ENCODE measurements around the gene TPBGL. TPM values are rescaled to one million over a fixed set of nuclear protein-coding genes. Genes with fewer than 3 reads are reported as not detected.

The TPBGL gene
- total RNA-seq, 4 donors from 2014 or later, result not detected

- TF ChIP-seq POLR2A (IDR thresholded peaks at IDR 0.05), result no peak
- DNase-seq (no peak), ATAC-seq (no peak)
- intact Hi-C loops (cut with DNase I; ENCODE audit: low total_unique reads), result no loop called here
- Histone ChIP-seq H3K9me3 (no peaks in the 10 kb centered on the region), H3K36me3 (no peaks in the 10 kb centered on the region), H3K27me3 (no peaks in the 10 kb centered on the region), H3K4me1 (no peaks in the 10 kb centered on the region), H3K27ac (no peak overlapping the region), H3K4me3 (no peak overlapping the region)
- in situ Hi-C loops (cut with MboI; ENCODE audit: low sequenced_read_pairs in 4 of 4), result no loop called here
These were observed 41.1 kb upstream of the TPBGL start for GRCh38 chr11:75199412-75199955.

GRCh38 chr11:75200051-75200450 lies 40.5 kb upstream of the TPBGL start:
- Histone ChIP-seq H3K36me3 (no peaks in the 10 kb centered on the region), H3K4me1 (no peaks in the 10 kb centered on the region), H3K27me3 (no peaks in the 10 kb centered on the region), H3K9me3 (no peaks in the 10 kb centered on the region), H3K27ac (no peak overlapping the region), H3K4me3 (no peak overlapping the region)
- in situ Hi-C loops (cut with MboI; ENCODE audit: low sequenced_read_pairs in 4 of 4) (loop anchor here in 2 of 4 donors (5.0 kb wide), 1 partner anchor 53 kb away; no protein-coding TSS in a partner anchor), intact Hi-C loops (cut with DNase I; ENCODE audit: low total_unique reads) (loop anchor here (10.0 kb wide), 1 partner anchor 275 kb away; no protein-coding TSS in a partner anchor)
- no peak for ATAC-seq
- DNase-seq, result no peak
- TF ChIP-seq CTCF (IDR thresholded peaks at IDR 0.05 in 4 of 5, conservative IDR thresholded peaks at IDR 0.05 in 1 of 5), result no peak
- TF ChIP-seq POLR2A (IDR thresholded peaks at IDR 0.05), result no peak

GRCh38 chr11:75200531-75200930 lies 40.0 kb upstream of the TPBGL start:
- no peak for ATAC-seq
- in situ Hi-C loops (cut with MboI; ENCODE audit: low sequenced_read_pairs in 4 of 4), result loop anchor here in 2 of 4 donors (5.0 kb wide), 1 partner anchor 53 kb away; no protein-coding TSS in a partner anchor
- no peak for DNase-seq

GRCh38 chr11:75201771-75202170 lies 38.8 kb upstream of the TPBGL start:
- in situ Hi-C loops (cut with MboI; ENCODE audit: low sequenced_read_pairs in 4 of 4), result loop anchor here in 2 of 4 donors (5.0 kb wide), 1 partner anchor 54 kb away; no protein-coding TSS in a partner anchor

More at GRCh38 chr11:75200531-75200930, 40.0 kb upstream of the TPBGL start:
- no peaks in the 10 kb centered on the region for H3K4me1 ChIP-seq
- no peaks in the 10 kb centered on the region for H3K36me3 ChIP-seq
- H3K9me3 ChIP-seq, result no peaks in the 10 kb centered on the region
- no peak overlapping the region for H3K4me3 ChIP-seq
- no peak for TF ChIP-seq POLR2A (IDR thresholded peaks at IDR 0.05)
- no peak for TF ChIP-seq CTCF (IDR thresholded peaks at IDR 0.05 in 4 of 5, conservative IDR thresholded peaks at IDR 0.05 in 1 of 5)
- no peak overlapping the region for H3K27ac ChIP-seq
- intact Hi-C loops (cut with DNase I; ENCODE audit: low total_unique reads), result loop anchor here (10.0 kb wide), 1 partner anchor 276 kb away; no protein-coding TSS in a partner anchor
- H3K27me3 ChIP-seq, result no peaks in the 10 kb centered on the region

More at GRCh38 chr11:75201771-75202170, 38.8 kb upstream of the TPBGL start:
- H3K9me3 ChIP-seq, result no peaks in the 10 kb centered on the region
- no peaks in the 10 kb centered on the region for H3K27me3 ChIP-seq
- H3K4me3 ChIP-seq, result no peak overlapping the region
- H3K36me3 ChIP-seq, result no peaks in the 10 kb centered on the region
- ATAC-seq (no peak), DNase-seq (no peak)
- no peak overlapping the region for H3K27ac ChIP-seq
- intact Hi-C loops (cut with DNase I; ENCODE audit: low total_unique reads), result loop anchor here (10.0 kb wide), 1 partner anchor 277 kb away; no protein-coding TSS in a partner anchor
- TF ChIP-seq CTCF (IDR thresholded peaks at IDR 0.05 in 4 of 5, conservative IDR thresholded peaks at IDR 0.05 in 1 of 5) (no peak), POLR2A (IDR thresholded peaks at IDR 0.05) (no peak)
- no peaks in the 10 kb centered on the region for H3K4me1 ChIP-seq
